ENCODE data around the gene ARSG.
"Not testable (repeated sequence)": the region's sequence is repeated elsewhere in the genome, so short reads cannot be mapped to it uniquely, and the experiment has no call there.

DNA sequence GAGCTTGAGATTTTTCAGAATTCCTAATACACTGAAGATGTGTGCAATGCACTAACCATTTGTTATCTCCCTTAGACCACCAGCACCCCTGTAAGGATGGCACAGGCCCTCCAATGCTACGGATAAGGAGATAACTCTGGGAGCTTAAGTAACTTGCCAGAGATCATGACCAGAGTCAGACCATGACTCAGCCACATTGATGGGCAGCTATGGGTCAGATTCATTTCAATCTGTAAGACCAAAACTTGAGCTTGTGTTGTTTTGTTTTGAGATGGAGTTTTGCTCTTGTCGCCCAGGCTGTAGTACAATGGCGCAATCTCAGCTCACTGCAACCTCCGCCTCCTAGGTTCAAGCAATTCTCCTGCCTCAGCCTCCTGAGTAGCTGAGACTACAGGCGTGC is 63.8 kb downstream of the ARSG start:
- TF ChIP-seq ARNT (IDR thresholded peaks at IDR 0.05); HDGF (IDR thresholded peaks at IDR 0.05; ENCODE audit: borderline replicate concordance); SUZ12 (IDR thresholded peaks at IDR 0.05); TARDBP (IDR thresholded peaks at IDR 0.05): not testable (repeated sequence)
